ENCODE measurements around the gene LRP8. TPM values are rescaled to one million over a fixed set of nuclear protein-coding genes. Genes with fewer than 3 reads are reported as not detected.

Gene LRP8
- total and polyA plus RNA-seq, 4 donors = 0.15 to 0.75 (median 0.29) TPM

DNA sequence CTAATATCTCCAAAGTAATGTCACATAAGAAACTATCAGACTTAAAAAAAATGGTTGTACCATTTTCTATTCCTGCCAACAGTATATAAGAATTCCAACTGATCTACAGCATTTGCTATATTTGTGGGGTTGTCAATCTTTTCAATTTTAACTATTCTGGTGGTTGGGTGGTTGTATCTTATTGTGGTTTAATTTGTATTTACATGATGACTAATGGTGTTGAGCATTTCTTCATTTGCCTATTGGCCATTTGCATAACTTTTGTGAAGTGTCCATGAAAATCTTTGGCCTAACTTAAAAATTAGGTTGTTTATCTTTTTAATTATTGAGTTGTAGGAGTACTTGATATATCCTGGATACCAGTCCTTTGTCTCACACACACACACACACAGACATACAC, 26.2 kb upstream of the LRP8 start (continued):
- no peak for TF ChIP-seq YY1 (IDR thresholded peaks at IDR 0.05)
- TF ChIP-seq RXRA (IDR thresholded peaks at IDR 0.05) = no peak
- TF ChIP-seq EGR1 (IDR thresholded peaks at IDR 0.05; ENCODE audit: low read depth in 2 of 2) = no peak
- no peak for TF ChIP-seq NR2F2 (IDR thresholded peaks at IDR 0.05)
- TF ChIP-seq JUND (IDR thresholded peaks at IDR 0.05) = no peak
- TF ChIP-seq GABPA (IDR thresholded peaks at IDR 0.05 in 1 of 2, conservative IDR thresholded peaks at IDR 0.05 in 1 of 2) = no peak

DNA sequence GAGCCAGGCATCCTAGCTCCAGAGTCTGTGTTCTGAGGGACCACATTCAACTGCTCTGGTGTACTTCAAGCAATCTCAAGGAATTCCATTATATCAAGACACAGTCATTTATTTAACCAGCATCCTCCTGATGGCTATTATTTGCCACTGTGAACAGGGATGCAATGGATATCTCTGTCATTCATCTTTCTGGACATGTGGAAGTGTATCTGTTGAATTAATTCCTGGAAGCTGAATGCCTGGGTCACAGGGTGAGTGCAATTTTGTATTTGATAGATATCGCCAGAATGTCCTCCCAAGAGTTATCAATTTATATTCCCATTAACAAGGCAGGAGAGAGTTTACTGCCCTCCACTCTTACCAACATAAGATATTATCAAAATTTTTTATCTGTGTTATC, 24.7 kb upstream of the LRP8 start:
- Histone ChIP-seq H3K9me3 (ENCODE audit: control insufficient read depth in 4 of 4, low read length in 3 of 4) (peaks cover 0 to 3% (median 0%) of the 10 kb centered on the region in 4 donors), H3K9ac (ENCODE audit: low read depth in 1 of 2, low read length in 2 of 2) (no peak overlapping the region), H3K4me3 (ENCODE audit: low read depth in 1 of 3, low read length in 3 of 3) (no peak overlapping the region), H3K27me3 (ENCODE audit: control insufficient read depth in 4 of 4, insufficient read depth in 4 of 4, low read length in 3 of 4) (no peaks in the 10 kb centered on the region), H3K27ac (ENCODE audit: low read depth in 1 of 2, low read length in 2 of 2) (no peak overlapping the region), H3K36me3 (ENCODE audit: control insufficient read depth in 4 of 4, insufficient read depth in 3 of 4, low read depth in 1 of 4, low read length in 3 of 4) (no peaks in the 10 kb centered on the region), H3K4me1 (ENCODE audit: control insufficient read depth in 4 of 4, insufficient read depth in 4 of 4, low read length in 3 of 4) (no peaks in the 10 kb centered on the region)
- 75% methylated on average over 1 of the region's 1 CpG for WGBS
- no peak for DNase-seq (ENCODE audit: low spot score)
- TF ChIP-seq NR2F2 (IDR thresholded peaks at IDR 0.05) (no peak), SP1 (IDR thresholded peaks at IDR 0.05) (no peak), TAF1 (conservative IDR thresholded peaks at IDR 0.05) (no peak), HNF4A (conservative IDR thresholded peaks at IDR 0.05) (no peak), YY1 (IDR thresholded peaks at IDR 0.05) (no peak), EGR1 (IDR thresholded peaks at IDR 0.05; ENCODE audit: low read depth in 2 of 2) (no peak), HNF4G (IDR thresholded peaks at IDR 0.05) (no peak), RAD21 (IDR thresholded peaks at IDR 0.05) (no peak), FOXA1 (IDR thresholded peaks at IDR 0.05) (no peak), JUND (IDR thresholded peaks at IDR 0.05) (no peak), RXRA (IDR thresholded peaks at IDR 0.05) (no peak), FOXA2 (IDR thresholded peaks at IDR 0.05) (no peak)
- TF ChIP-seq, protein P1, sequence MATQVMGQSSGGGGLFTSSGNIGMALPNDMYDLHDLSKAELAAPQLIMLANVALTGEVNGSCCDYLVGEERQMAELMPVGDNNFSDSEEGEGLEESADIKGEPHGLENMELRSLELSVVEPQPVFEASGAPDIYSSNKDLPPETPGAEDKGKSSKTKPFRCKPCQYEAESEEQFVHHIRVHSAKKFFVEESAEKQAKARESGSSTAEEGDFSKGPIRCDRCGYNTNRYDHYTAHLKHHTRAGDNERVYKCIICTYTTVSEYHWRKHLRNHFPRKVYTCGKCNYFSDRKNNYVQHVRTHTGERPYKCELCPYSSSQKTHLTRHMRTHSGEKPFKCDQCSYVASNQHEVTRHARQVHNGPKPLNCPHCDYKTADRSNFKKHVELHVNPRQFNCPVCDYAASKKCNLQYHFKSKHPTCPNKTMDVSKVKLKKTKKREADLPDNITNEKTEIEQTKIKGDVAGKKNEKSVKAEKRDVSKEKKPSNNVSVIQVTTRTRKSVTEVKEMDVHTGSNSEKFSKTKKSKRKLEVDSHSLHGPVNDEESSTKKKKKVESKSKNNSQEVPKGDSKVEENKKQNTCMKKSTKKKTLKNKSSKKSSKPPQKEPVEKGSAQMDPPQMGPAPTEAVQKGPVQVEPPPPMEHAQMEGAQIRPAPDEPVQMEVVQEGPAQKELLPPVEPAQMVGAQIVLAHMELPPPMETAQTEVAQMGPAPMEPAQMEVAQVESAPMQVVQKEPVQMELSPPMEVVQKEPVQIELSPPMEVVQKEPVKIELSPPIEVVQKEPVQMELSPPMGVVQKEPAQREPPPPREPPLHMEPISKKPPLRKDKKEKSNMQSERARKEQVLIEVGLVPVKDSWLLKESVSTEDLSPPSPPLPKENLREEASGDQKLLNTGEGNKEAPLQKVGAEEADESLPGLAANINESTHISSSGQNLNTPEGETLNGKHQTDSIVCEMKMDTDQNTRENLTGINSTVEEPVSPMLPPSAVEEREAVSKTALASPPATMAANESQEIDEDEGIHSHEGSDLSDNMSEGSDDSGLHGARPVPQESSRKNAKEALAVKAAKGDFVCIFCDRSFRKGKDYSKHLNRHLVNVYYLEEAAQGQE (IDR thresholded peaks at IDR 0.05) = no peak
- TF ChIP-seq, protein P2, sequence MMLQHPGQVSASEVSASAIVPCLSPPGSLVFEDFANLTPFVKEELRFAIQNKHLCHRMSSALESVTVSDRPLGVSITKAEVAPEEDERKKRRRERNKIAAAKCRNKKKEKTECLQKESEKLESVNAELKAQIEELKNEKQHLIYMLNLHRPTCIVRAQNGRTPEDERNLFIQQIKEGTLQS (IDR thresholded peaks at IDR 0.05) = no peak
- TF ChIP-seq, protein P3, sequence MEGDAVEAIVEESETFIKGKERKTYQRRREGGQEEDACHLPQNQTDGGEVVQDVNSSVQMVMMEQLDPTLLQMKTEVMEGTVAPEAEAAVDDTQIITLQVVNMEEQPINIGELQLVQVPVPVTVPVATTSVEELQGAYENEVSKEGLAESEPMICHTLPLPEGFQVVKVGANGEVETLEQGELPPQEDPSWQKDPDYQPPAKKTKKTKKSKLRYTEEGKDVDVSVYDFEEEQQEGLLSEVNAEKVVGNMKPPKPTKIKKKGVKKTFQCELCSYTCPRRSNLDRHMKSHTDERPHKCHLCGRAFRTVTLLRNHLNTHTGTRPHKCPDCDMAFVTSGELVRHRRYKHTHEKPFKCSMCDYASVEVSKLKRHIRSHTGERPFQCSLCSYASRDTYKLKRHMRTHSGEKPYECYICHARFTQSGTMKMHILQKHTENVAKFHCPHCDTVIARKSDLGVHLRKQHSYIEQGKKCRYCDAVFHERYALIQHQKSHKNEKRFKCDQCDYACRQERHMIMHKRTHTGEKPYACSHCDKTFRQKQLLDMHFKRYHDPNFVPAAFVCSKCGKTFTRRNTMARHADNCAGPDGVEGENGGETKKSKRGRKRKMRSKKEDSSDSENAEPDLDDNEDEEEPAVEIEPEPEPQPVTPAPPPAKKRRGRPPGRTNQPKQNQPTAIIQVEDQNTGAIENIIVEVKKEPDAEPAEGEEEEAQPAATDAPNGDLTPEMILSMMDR (IDR thresholded peaks at IDR 0.05; ENCODE audit: low read depth, low read length, missing input control) = no peak
- TF ChIP-seq, protein P4, sequence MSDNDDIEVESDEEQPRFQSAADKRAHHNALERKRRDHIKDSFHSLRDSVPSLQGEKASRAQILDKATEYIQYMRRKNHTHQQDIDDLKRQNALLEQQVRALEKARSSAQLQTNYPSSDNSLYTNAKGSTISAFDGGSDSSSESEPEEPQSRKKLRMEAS (IDR thresholded peaks at IDR 0.05) = no peak
